Brain microvascular endothelial cell (primary cell): ENCODE results near the gene DTWD2.
A peak's percentile ranks its signal among the peaks of the same experiment; 100 is the strongest.
"Not testable (repeated sequence)": the region's sequence is repeated elsewhere in the genome, so short reads cannot be mapped to it uniquely, and the experiment has no call there.

ENCODE experiments used
- DNase-seq: peaks from one replicate; pipeline ENCODE4 v3.0.0-alpha.2; 2020
- H3K27ac ChIP-seq: fragments of 250-450 bp; sonication (Bioruptor Pico); 2 replicates; pipeline ENCODE4 v1.5.1; 2020; ENCODE audit warnings: mild to moderate bottlenecking, moderate library complexity
- H3K27me3 ChIP-seq: fragments of 250-450 bp; sonication (Bioruptor Pico); replicated peaks from 2 replicates; pipeline ENCODE4 v1.5.1; 2020; ENCODE audit warnings: mild to moderate bottlenecking
- H3K36me3 ChIP-seq: fragments of 250-450 bp; sonication (Bioruptor Pico); replicated peaks from 2 replicates; pipeline ENCODE4 v1.5.1; 2020; ENCODE audit warnings: mild to moderate bottlenecking
- H3K4me3 ChIP-seq: 2 replicates; pipeline ENCODE4 v1.5.1; 2011; ENCODE audit warnings: low read depth, mild to moderate bottlenecking, control low read depth, low read length, moderate library complexity
- CTCF ChIP-seq: IDR thresholded peaks from 2 replicates; pipeline ENCODE4 v1.5.1; 2011; ENCODE audit warnings: low read depth, mild to moderate bottlenecking, moderate library complexity, low read length, control low read depth, inconsistent platforms; ENCODE audit errors: missing control alignments
- in situ Hi-C: cut with HindIII; loops from 2 replicates; pipeline ENCODE4 v1.10.0; 2017; ENCODE audit warnings: low sequenced_read_pairs, low pct_ligation_motif_present

The DTWD2 gene

GRCh38 chr5:118980017-118980416, 8.3 kb downstream of the DTWD2 start:
- TF ChIP-seq CTCF: no peak
- in situ Hi-C loops: no loop called here
- DNase-seq: no peak
- Histone ChIP-seq H3K27ac (no peak overlapping the region), H3K27me3 (no peaks in the 10 kb centered on the region), H3K36me3 (no peaks in the 10 kb centered on the region), H3K4me3 (no peak overlapping the region)

- H3K27ac ChIP-seq, DNase-seq, H3K36me3 ChIP-seq, H3K4me3 ChIP-seq, H3K27me3 ChIP-seq, in situ Hi-C loops: not testable (repeated sequence)
Observed at GRCh38 chr5:118973779-118974445, 14.4 kb downstream of the DTWD2 start.

- peak; percentile 6 for DNase-seq
- TF ChIP-seq CTCF: no peak
- no peaks in the 10 kb centered on the region for H3K36me3 ChIP-seq
Observed at GRCh38 chr5:118968925-118969375, 19.4 kb downstream of the DTWD2 start.

GRCh38 chr5:118968406-118968911, 19.9 kb downstream of the DTWD2 start:
- no peak for TF ChIP-seq CTCF
- no peak overlapping the region for H3K27ac ChIP-seq
- in situ Hi-C loops: no loop called here
- no peak for DNase-seq
- H3K4me3 ChIP-seq: no peak overlapping the region
- H3K36me3 ChIP-seq: no peaks in the 10 kb centered on the region
- H3K27me3 ChIP-seq: no peaks in the 10 kb centered on the region

More at GRCh38 chr5:118968925-118969375, 19.4 kb downstream of the DTWD2 start:
- H3K4me3 ChIP-seq: no peak overlapping the region
- H3K27me3 ChIP-seq: no peaks in the 10 kb centered on the region
- H3K27ac ChIP-seq: no peak overlapping the region
- in situ Hi-C loops: no loop called here

GRCh38 chr5:118967059-118967508, 21.3 kb downstream of the DTWD2 start:
- in situ Hi-C loops: no loop called here
- peak; percentile 44 for DNase-seq
- no peaks in the 10 kb centered on the region for H3K36me3 ChIP-seq
- H3K27ac ChIP-seq: no peak overlapping the region
- H3K27me3 ChIP-seq: no peaks in the 10 kb centered on the region
- TF ChIP-seq CTCF: no peak
- no peak overlapping the region for H3K4me3 ChIP-seq

GRCh38 chr5:118965890-118966289, 22.5 kb downstream of the DTWD2 start:
- no peak overlapping the region for H3K4me3 ChIP-seq
- H3K27ac ChIP-seq: no peak overlapping the region
- in situ Hi-C loops: no loop called here
- no peak for DNase-seq
- no peaks in the 10 kb centered on the region for H3K27me3 ChIP-seq
- H3K36me3 ChIP-seq: no peaks in the 10 kb centered on the region
- no peak for TF ChIP-seq CTCF

GRCh38 chr5:118964970-118965369, 23.4 kb downstream of the DTWD2 start:
- H3K27me3 ChIP-seq, DNase-seq, in situ Hi-C loops, H3K36me3 ChIP-seq, H3K27ac ChIP-seq, H3K4me3 ChIP-seq: not testable (repeated sequence)

- in situ Hi-C loops, H3K36me3 ChIP-seq, DNase-seq, H3K4me3 ChIP-seq, H3K27me3 ChIP-seq, H3K27ac ChIP-seq: not testable (repeated sequence)
Observed at GRCh38 chr5:118964388-118964787, 24.0 kb downstream of the DTWD2 start.
